CD4-positive, alpha-beta T cell (primary cell): ENCODE data around the gene TMEM45B. TPM values are rescaled to one million over a fixed set of nuclear protein-coding genes. Genes with fewer than 3 reads are reported as not detected.
A peak's percentile ranks its signal among the peaks of the same experiment; 100 is the strongest.
"Not testable (repeated sequence)": the region's sequence is repeated elsewhere in the genome, so short reads cannot be mapped to it uniquely, and the experiment has no call there.

Source experiments
- ATAC-seq: fragments of 200-7000 bp; cut with Tn5 transposase; one replicate; pipeline ENCODE4 v1.10.0; 2022; ENCODE audit warnings: mild to moderate bottlenecking; ENCODE audit not compliant: poor library complexity
- CTCF ChIA-PET: fragments of 350-600 bp; sonication (Branson Sonifier 250); formaldehyde crosslinking; loops from one replicate; lab custom pipeline; 2021; ENCODE audit warnings: antibody characterized with exemption, inconsistent platforms; lab: Charles Lee
- POLR2A ChIA-PET: fragments of 350-600 bp; sonication (Branson Sonifier 250); formaldehyde crosslinking; loops from one replicate; lab custom pipeline; 2021; ENCODE audit warnings: antibody characterized with exemption, inconsistent platforms; lab: Charles Lee
- DNase-seq, 14 experiments: peaks; one replicate each; pipeline ENCODE4 v3.0.0-alpha.2; 2013 to 2020; ENCODE audit warnings: mixed read lengths in 2 of 14
- H3K27ac ChIP-seq, 2 donors: one replicate each; pipeline versions ENCODE4 v1.5.1 to v1.7.0; 2013; ENCODE audit warnings: low read length in 2 of 2, low read depth in 1 of 2, mild to moderate bottlenecking in 1 of 2
- H3K27me3 ChIP-seq, 2 experiments: 1 replicate in 1 of 2; 2 replicates in 1 of 2; pipeline versions ENCODE4 v1.6.1 to v1.7.0; 2013; ENCODE audit warnings: low read length in 2 of 2, control low read depth in 1 of 2, mild to moderate bottlenecking in 1 of 2, moderate library complexity in 1 of 2; ENCODE audit not compliant: insufficient read depth in 2 of 2, control insufficient read depth in 1 of 2
- H3K36me3 ChIP-seq: one replicate; pipeline ENCODE4 v1.6.1; 2013; ENCODE audit warnings: low read length, control low read depth; ENCODE audit not compliant: insufficient read depth
- H3K4me1 ChIP-seq: one replicate; pipeline ENCODE4 v1.6.1; 2013; ENCODE audit warnings: low read length, control low read depth; ENCODE audit not compliant: insufficient read depth
- H3K4me3 ChIP-seq: one replicate; pipeline ENCODE4 v1.5.1; 2013; ENCODE audit warnings: mild to moderate bottlenecking, low read length, moderate library complexity
- H3K9me3 ChIP-seq, 2 experiments: 1 replicate in 1 of 2; 2 replicates in 1 of 2; pipeline versions ENCODE4 v1.6.1 to v1.7.0; 2013; ENCODE audit warnings: low read length in 2 of 2, mild to moderate bottlenecking in 2 of 2, control low read depth in 1 of 2, moderate library complexity in 1 of 2; ENCODE audit not compliant: control insufficient read depth in 1 of 2, insufficient read depth in 1 of 2
- H3K27ac Mint-ChIP-seq: one replicate; pipeline ENCODE4 v1.8.0; 2020; ENCODE audit warnings: mixed read lengths
- H3K27me3 Mint-ChIP-seq: one replicate; pipeline ENCODE4 v1.8.0; 2021; ENCODE audit warnings: mixed read lengths
- H3K36me3 Mint-ChIP-seq: one replicate; pipeline ENCODE4 v1.8.0; 2021; ENCODE audit warnings: low read depth, mixed read lengths
- H3K4me1 Mint-ChIP-seq: one replicate; pipeline ENCODE4 v1.8.0; 2021; ENCODE audit warnings: low read depth, mixed read lengths
- H3K4me3 Mint-ChIP-seq: one replicate; pipeline ENCODE4 v1.8.0; 2020; ENCODE audit warnings: mild to moderate bottlenecking, mixed read lengths
- H3K9me3 Mint-ChIP-seq: one replicate; pipeline ENCODE4 v1.8.0; 2020; ENCODE audit warnings: mixed read lengths
- CTCF ChIP-seq: fragments of 200-600 bp; IDR thresholded peaks from one replicate; pipeline ENCODE4 v1.8.0; 2022; ENCODE audit warnings: antibody characterized with exemption, mild to moderate bottlenecking
- intact Hi-C, 2 experiments: fragments of 100-400 bp; cut with DNase I in 1 of 2; cut with micrococcal nuclease in 1 of 2; formaldehyde crosslinking; loops; one replicate each; pipeline versions ENCODE4 v1.15.1 to v1.9.0; 2023 to 2025; cut with DNase I, micrococcal nuclease
- total RNA-seq, 174 experiments: library from RNA in 2 of 174; stranded (reverse) in 2 of 174; gene quantifications; one replicate each; pipeline ENCODE4 v1.2.3 and lab custom pipeline; 2021 to 2026

The TMEM45B gene
- total RNA-seq, 2 experiments from 2014 or later = 1.7 to 1.9 TPM

- TF ChIP-seq CTCF = no peak
- Histone ChIP-seq H3K27me3 (no peaks in the 10 kb centered on the region), H3K4me1 (peaks cover 20% of the 10 kb centered on the region), H3K4me3 (no peak overlapping the region), H3K27ac (no peak overlapping the region), H3K9me3 (peaks cover 0 to 3% of the 10 kb centered on the region in 2 experiments), H3K36me3 (no peaks in the 10 kb centered on the region)
- peak in 6 of 14 experiments; percentile 23 to 63 (median 36) for DNase-seq
- H3K4me1 Mint-ChIP-seq = peaks cover 39% of the 10 kb centered on the region
- peak overlapping the region; percentile 44 for H3K4me3 Mint-ChIP-seq
- ChIA-PET CTCF (interaction anchor here (1.2 to 1.3 kb wide), 2 partner anchors 34 to 76 kb away, joined by 4 read pairs; no protein-coding TSS in a partner anchor), POLR2A (interaction anchor here (1.3 to 2.8 kb wide), 3 partner anchors 7 to 156 kb away, joined by 6 to 17 read pairs (median 8); partner anchors contain the start of gene PRDM10)
- peaks cover 10% of the 10 kb centered on the region for H3K36me3 Mint-ChIP-seq
- intact Hi-C loops = no loop called here
- peaks cover 14% of the 10 kb centered on the region for H3K9me3 Mint-ChIP-seq
- H3K27me3 Mint-ChIP-seq = no peaks in the 10 kb centered on the region
- peak overlapping the region; percentile 69 for H3K27ac Mint-ChIP-seq
- peak; percentile 78 for ATAC-seq
These were observed 31.1 kb downstream of the TMEM45B start for GRCh38 chr11:129846508-129847335.

GRCh38 chr11:129847361-129847760, 31.7 kb downstream of the TMEM45B start:
- CTCF ChIA-PET = interaction anchor here (1.2 to 1.3 kb wide), 2 partner anchors 34 to 76 kb away, joined by 4 read pairs; no protein-coding TSS in a partner anchor
- DNase-seq, H3K4me3 Mint-ChIP-seq, H3K27me3 Mint-ChIP-seq, H3K36me3 Mint-ChIP-seq, H3K36me3 ChIP-seq, H3K27me3 ChIP-seq, H3K9me3 ChIP-seq, H3K9me3 Mint-ChIP-seq, H3K4me3 ChIP-seq, H3K27ac ChIP-seq, intact Hi-C loops, ATAC-seq: not testable (repeated sequence)
- H3K4me1 Mint-ChIP-seq = peaks cover 39% of the 10 kb centered on the region
- H3K4me1 ChIP-seq = peaks cover 16% of the 10 kb centered on the region
- peak overlapping the region; percentile 69 for H3K27ac Mint-ChIP-seq
- POLR2A ChIA-PET = interaction anchor here (1.3 to 1.4 kb wide), 2 partner anchors 12 to 156 kb away, joined by 6 to 8 read pairs; partner anchors contain the start of gene PRDM10

DNA sequence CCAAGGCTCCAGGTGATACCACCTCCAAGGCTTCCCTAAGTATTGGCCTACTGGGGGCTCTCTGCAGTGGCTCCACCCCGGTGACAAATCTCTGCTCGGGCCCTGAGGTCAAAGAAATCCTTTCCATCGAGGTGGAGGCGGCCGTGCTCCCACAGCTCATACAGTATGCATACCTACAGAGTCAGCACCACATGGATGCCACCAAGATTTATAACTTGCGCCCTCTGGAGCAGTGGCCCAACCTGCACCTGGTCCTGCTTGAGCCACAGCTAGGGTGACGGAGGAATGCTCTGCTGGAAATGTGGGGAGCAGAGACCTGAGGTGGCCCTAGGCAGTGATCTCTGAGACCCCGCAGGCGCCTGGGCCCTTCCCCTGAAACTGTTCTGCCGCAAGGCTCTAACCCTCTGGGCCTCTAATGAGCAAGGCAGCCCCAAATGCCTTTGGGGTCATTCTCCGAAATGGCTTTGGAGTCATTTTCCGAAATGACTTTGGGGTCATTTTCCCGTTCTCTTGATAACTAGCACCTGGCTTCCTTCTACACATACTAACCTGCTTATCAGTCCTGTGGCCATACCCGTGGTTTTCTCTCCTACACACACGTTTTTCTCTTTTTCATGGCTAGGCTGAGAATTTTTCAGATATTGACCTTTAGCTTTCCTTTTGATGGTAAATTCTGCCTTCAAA, 33.9 kb downstream of the TMEM45B start:
- Mint-ChIP-seq H3K9me3 (peaks cover 2% of the 10 kb centered on the region), H3K4me1 (peaks cover 47% of the 10 kb centered on the region), H3K27ac (no peak overlapping the region), H3K27me3 (no peaks in the 10 kb centered on the region), H3K36me3 (peaks cover 8% of the 10 kb centered on the region), H3K4me3 (no peak overlapping the region)
- ChIA-PET CTCF (no interaction called here), POLR2A (no interaction called here)
- no peaks in the 10 kb centered on the region for H3K36me3 ChIP-seq
- no peaks in the 10 kb centered on the region for H3K9me3 ChIP-seq
- ATAC-seq (no peak), DNase-seq (no peak)
- H3K27me3 ChIP-seq = no peaks in the 10 kb centered on the region
- TF ChIP-seq CTCF = no peak
- no peak overlapping the region for H3K4me3 ChIP-seq
- H3K27ac ChIP-seq = no peak overlapping the region
- H3K4me1 ChIP-seq = peaks cover 30% of the 10 kb centered on the region
- intact Hi-C loops = loop anchor here (5.0 kb wide), 2 partner anchors 32 to 37 kb away; partner anchors contain the start of gene TMEM45B (in 1 of the 2)
